ENCODE measurements around the gene PHF21B.

PHF21B gene

DNA sequence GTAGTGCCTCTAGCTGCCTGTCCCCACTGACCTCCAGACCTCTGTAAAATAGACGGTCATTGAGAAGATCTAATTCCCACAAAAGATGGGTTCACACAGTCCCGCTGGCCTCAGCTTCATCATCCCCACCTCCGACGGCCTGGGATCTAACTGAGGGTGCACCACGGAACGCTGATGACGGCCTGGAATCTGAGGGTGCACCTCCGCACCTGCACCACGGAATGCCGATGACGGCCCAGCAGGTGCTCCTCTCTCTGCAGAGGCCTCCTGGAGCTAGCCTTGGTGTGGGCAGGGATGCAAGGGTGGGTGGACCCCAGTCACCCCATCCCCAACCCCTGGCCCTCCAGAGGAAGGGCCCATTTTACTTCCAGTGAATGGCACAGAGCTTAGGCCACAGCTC lies 77.3 kb downstream of the PHF21B start:
- no peak overlapping the region for H3K27ac ChIP-seq
- no peak overlapping the region for H3K4me3 ChIP-seq
- DNase-seq (ENCODE audit: low spot score): no peak
- TF ChIP-seq, protein P1, sequence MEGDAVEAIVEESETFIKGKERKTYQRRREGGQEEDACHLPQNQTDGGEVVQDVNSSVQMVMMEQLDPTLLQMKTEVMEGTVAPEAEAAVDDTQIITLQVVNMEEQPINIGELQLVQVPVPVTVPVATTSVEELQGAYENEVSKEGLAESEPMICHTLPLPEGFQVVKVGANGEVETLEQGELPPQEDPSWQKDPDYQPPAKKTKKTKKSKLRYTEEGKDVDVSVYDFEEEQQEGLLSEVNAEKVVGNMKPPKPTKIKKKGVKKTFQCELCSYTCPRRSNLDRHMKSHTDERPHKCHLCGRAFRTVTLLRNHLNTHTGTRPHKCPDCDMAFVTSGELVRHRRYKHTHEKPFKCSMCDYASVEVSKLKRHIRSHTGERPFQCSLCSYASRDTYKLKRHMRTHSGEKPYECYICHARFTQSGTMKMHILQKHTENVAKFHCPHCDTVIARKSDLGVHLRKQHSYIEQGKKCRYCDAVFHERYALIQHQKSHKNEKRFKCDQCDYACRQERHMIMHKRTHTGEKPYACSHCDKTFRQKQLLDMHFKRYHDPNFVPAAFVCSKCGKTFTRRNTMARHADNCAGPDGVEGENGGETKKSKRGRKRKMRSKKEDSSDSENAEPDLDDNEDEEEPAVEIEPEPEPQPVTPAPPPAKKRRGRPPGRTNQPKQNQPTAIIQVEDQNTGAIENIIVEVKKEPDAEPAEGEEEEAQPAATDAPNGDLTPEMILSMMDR (IDR thresholded peaks at IDR 0.05): no peak

DNA sequence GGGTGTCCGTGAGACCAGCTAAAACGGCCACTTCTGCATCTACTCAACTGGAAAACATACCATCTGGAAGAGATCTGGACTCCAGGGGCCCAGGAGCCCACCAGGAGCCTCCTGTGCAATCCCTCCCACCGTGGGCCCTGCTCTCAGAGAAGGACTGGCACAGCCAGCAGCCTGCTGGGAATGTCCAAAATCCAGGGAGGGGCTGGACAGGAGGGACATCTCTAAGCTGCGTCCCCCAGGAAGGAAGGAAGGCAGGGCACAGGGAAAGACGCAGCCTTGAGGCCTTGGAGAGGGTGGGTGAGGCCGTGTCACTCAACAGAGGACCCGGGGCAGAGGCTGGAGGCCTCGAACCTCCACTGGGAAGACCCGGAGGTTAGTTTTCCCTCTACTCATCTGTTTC lies 78.0 kb downstream of the PHF21B start:
- no peak for DNase-seq (ENCODE audit: low spot score)
- Histone ChIP-seq H3K27ac (no peak overlapping the region), H3K4me3 (no peak overlapping the region)
- TF ChIP-seq, protein P1 (IDR thresholded peaks at IDR 0.05): no peak

DNA sequence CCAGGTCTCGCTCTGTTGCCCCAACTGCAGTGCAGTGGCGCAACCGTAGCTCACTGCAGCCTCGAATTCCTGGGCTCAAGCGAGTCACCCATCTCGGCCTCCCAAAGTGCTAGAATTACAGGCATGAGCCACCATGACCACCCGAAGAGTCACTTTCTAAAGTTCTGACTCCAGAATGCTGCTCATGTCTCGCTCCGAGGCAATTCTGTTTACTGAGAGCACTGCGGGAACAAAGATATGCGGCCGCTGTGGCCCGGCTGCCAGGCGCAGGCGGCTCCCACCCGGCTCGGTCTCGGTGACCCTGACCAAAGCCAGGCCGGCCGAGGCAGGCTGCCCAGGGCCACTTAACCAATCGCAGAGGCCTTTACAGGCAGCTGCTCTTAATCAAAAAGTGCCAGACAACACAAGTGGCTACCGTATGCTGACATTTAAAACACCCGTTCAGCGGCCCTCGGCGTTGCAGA lies 78.7 kb downstream of the PHF21B start:
- H3K27ac ChIP-seq: no peak overlapping the region
- no peak for DNase-seq (ENCODE audit: low spot score)
- no peak overlapping the region for H3K4me3 ChIP-seq
- TF ChIP-seq, protein P1 (IDR thresholded peaks at IDR 0.05): no peak

DNA sequence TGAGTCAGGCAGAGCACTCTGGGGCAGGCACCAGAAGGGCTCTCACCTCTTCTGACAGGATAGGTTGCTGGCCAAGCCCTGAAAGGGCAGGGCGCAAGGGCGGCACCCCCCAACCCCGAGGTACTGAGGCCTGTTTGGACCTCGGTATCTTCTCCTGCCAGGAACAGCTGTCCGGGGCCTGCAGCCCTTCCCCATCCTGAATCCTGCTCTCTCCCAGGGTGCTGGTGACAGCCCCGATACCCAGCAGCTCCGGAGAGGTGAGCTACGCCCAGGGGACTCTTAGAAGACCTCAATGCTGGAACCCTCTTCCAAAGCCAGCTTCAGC lies 79.1 kb downstream of the PHF21B start:
- DNase-seq (ENCODE audit: low spot score): no peak
- Histone ChIP-seq H3K4me3 (no peak overlapping the region), H3K27ac (no peak overlapping the region)
- TF ChIP-seq, protein P1 (IDR thresholded peaks at IDR 0.05): no peak

DNA sequence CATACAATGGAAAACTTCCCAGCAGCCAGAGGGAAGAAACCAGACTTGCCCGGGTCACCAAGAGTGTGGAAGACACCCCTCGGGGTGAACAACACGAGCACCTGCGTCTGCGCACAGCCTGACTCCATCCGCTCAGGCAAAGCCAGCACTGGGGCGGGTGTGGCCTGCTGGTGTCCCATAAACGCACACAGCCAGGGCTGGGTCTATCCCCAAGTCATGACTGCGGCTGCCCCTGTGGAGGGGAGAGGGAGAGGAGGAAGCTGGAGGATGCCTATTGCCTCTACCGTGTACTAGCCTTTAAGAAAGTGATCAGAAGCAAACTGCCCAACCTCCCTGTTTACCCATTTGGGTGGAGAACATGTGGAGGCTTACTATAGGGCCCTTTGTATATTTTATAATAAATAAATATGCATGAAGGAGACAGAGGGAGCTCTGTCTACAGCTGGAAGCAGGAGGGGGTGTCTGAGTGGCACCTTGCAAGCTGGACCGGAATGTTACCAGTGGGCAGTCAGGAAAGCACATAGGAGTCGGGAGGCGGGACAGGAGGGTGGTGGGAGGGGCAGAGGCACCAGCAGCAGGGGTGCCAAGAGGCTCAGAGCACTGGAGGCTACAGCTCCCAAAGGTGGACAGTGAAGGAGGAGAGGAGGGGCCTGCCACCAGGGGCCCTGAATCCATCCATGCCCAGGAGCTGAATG lies 79.6 kb downstream of the PHF21B start:
- H3K27ac ChIP-seq: no peak overlapping the region
- DNase-seq (ENCODE audit: low spot score): no peak
- H3K4me3 ChIP-seq: no peak overlapping the region
- TF ChIP-seq, protein P1 (IDR thresholded peaks at IDR 0.05): no peak

DNA sequence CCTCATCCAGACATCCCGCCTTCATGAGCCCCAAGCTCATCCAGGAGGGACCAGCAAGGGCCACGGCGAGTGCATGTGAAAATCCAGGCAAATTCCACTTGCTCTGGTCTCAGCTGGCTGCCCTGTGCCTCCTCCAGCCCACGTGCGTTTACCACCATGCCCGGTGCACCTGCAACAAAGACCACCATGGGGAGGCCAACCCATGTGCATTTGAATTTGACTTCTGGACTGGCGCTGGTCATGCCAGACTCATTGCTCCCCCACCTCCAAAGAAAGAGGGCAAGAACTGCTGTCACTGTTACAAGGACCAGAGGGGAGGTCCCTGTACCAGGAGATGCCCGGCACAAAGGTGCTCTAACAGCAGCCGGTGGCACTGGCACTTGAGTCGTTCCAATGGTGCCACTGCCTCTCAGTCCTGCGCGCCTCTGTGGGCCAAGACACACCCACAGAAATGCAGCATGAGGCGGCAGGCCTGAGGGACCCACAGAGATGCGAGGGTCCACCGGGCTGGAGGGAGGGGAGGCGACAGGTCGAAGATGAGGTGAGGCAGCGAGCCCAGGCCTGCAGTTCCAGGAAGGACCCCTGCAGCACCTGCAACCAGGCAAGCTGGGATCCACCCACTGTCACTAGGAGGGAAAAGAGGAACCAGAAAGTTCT lies 80.3 kb downstream of the PHF21B start:
- no peak overlapping the region for H3K27ac ChIP-seq
- DNase-seq (ENCODE audit: low spot score): no peak
- TF ChIP-seq, protein P1 (IDR thresholded peaks at IDR 0.05): no peak
- H3K4me3 ChIP-seq: no peak overlapping the region

Measured in coronary artery (tissue), 2 donors.